HEK293T (cell line): ENCODE results near the gene RBM17.
"Not testable (repeated sequence)": the region's sequence is repeated elsewhere in the genome, so short reads cannot be mapped to it uniquely, and the experiment has no call there.

Experiments
- ARNT ChIP-seq: fragments of 450-650 bp; IDR thresholded peaks from 2 replicates; pipeline ENCODE4 v1.6.1; 2017; ENCODE audit warnings: mild to moderate bottlenecking
- CTBP1 ChIP-seq: fragments of 450-650 bp; IDR thresholded peaks from 2 replicates; pipeline ENCODE4 v1.6.1; 2016; ENCODE audit warnings: borderline replicate concordance
- SP1 ChIP-seq: fragments of 450-650 bp; IDR thresholded peaks from 2 replicates; pipeline ENCODE4 v1.6.1; 2017
- SUZ12 ChIP-seq: fragments of 450-650 bp; IDR thresholded peaks from 2 replicates; pipeline ENCODE4 v1.6.1; 2016; ENCODE audit warnings: mild to moderate bottlenecking
- ZNF384 ChIP-seq: fragments of 450-650 bp; IDR thresholded peaks from 2 replicates; pipeline ENCODE4 v1.6.1; 2016

DNA sequence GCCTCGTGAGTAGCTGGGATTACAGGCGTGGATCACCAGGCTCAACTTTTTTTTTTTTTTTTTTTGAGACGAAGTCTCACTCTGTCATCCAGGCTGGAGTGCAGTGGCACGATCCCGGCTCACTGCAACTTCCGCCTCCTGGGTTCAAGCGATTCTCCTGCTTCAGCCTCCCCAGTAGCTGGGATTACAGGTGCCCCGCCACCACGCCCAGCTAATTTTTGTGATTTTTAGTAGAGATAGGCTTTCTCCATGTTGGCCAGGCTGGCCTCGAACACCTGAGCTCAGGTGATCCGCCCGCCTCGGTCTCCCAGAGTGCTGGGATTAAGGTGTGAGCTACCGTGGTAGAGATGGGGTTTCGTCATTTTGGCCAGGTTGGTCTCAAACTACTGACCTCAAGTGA is 77.1 kb downstream of the RBM17 start:
- TF ChIP-seq ARNT, SP1, ZNF384, SUZ12, CTBP1: not testable (repeated sequence)
